HG03442 (cell line): ENCODE results near the gene HMG20A.

Experiments used
- ATAC-seq: cut with Tn5 transposase; IDR thresholded peaks from one replicate; pipeline ENCODE4 v1.9.1; 2021; ENCODE audit warnings: mild to moderate bottlenecking, moderate library complexity; ENCODE audit not compliant: unreplicated experiment

HMG20A gene

DNA sequence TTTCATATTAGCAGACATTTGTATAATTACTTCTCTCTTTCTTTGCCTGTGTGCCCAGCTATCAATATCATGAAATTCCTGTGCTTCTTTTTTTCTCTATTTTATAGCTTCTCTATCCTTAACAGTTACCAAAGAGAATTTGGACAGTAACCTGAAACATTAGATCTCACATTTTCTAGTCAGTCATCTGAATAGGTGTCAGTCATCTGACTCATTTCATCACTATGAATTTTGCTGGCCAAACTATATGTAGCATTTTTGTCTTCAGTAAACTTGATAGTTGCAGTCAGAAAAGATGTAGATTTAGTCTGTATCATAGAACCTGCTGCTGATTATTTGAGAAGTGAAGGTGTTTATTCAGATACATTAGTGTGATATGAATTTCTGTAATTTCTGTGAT lies 52.6 kb downstream of the HMG20A start:
- no peak for ATAC-seq

GRCh38 chr15:77474310-77474988 lies 53.8 kb downstream of the HMG20A start:
- no peak for ATAC-seq

DNA sequence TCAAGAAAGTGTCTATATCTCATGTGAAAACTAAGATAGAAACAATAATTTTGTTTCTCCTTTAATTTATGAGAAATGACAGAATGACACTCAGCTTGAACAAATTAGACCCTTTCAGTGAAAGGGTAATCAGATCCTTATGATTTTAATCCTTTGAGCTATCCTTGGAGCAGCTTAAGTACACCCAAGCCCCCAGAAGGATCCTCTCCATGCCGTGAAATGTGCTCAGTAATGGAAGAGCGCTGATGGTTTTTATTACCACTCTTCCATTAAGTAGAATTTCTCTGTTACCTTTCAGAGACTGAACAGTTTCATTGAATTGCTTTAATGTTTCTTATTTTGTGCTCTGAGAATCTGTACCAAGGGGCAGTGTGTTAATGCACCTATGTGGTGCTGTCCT lies 54.3 kb downstream of the HMG20A start:
- ATAC-seq, result no peak

DNA sequence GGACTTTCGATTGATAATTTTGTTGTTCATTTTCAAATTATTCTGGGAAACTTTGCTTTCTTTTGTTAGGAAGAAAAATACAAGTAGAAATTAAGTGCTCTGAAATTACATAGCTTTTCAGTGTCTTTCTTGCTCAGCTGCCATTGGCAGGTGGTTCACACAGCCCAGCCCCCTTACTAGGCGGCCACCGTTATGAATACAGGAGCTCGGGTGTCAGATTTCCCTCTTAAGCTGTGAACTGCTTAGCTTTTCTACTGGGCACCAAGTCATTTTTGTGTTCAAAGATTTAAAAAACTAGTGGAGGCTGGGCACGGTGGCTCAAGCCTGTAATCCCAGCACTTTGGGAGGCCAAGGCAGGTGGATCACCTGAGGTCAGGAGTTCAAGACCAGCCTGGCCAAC lies 55.2 kb downstream of the HMG20A start:
- no peak for ATAC-seq

GRCh38 chr15:77476995-77477394 lies 56.3 kb downstream of the HMG20A start:
- no peak for ATAC-seq

GRCh38 chr15:77478051-77478450 lies 57.4 kb downstream of the HMG20A start:
- no peak for ATAC-seq

DNA sequence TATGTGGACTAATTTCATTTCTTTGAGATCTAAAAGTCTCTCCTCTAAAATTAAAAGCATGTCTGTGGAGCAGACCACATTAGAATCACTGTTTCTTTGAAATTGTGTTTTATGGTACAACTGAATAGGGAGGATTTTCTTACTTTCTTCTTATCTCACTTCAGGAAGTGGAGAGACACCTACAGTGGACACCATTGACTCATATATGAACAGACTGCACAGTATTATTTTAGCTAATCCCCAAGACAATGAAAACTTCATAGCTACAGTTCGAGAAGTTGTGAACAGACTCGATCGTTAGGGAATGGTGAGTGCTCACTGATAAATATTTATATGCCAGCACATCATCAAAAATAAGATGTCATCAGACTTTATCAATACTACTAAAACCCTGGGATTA lies 58.3 kb downstream of the HMG20A start:
- ATAC-seq, result no peak

- no peak for ATAC-seq
Observed at GRCh38 chr15:77480859-77481633, 60.4 kb downstream of the HMG20A start.

DNA sequence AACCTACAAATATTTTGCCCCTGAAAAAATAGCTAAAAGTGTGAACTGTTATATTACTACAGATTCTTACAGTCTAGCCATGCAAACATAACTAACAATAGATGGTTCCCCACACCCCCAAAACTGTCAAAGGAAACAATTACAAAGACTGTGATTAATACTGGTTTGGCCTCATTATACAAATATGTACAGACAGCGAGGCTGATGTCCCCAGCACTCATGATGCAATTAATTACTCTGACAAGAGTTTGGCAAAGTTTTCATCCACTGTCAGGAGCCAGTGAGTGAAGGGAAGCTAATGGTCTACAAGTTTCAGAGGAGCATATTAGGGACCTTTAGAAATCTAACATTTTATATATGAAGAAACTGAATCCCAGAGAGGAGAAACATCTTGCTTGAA lies 61.0 kb downstream of the HMG20A start:
- ATAC-seq, result no peak

- no peak for ATAC-seq
Observed at GRCh38 chr15:77482570-77482969, 61.9 kb downstream of the HMG20A start.

- no peak for ATAC-seq
Observed at GRCh38 chr15:77483425-77484140, 62.9 kb downstream of the HMG20A start.

DNA sequence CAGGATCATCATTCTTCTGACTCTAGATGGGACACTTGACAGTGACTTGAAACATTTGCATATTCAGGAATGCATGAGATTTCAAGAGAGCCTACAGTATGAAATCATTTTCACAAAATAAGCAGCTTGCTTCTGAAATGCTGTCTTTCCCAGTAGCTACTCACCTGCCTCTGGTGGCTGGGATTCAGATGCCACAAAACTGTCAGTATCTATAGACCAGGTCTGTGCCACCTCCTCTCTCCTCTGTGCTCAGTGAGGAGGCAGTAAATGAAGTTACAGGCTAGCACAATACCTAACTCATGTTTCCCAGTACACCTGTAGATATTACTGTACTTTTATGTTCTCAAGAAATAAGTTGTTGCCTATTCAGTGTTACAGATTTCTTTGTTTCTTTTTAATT lies 64.3 kb downstream of the HMG20A start:
- no peak for ATAC-seq

DNA sequence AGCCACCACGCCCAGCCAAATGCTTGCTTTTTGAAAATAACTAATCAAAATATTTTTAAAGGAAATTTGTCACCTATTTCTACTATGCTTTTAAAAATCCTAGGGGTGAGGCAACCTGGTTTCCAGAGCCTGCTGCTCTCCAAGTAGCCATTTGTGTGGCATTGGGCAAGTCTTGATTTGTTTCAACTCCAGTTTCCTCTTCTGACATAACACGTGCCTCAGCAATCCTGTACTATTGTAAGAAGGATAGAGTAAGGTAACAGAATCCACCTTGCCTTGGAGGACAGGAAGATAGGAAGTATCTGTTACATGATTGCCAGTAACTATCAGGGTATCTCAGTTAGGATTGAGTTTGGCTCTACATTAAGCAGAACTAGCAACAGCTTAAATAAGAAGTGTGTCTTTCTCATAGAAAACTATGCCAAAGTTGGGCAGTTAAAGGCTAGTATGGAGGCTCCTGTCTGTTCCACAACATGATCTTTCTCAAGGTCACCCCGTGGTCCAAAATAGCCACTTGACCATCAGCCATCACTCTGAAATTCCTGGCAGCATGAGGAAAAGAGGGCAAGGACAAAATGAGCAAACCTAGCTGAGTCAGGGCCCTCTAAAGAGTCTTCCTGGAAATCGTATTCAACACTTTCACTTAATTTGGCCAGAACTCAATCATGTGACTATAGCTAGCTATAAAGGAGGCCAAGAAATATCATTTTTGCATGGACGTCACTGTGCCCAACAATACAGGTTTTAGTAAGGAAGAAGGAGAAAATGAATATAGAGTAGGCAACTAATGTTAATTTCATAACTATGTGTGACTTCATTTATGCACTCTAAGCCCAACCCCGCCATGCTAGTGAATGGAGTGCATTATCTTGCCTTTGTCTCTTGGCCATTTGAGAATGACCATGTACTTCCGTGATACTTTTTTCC lies 66.1 kb downstream of the HMG20A start:
- ATAC-seq, result no peak

GRCh38 chr15:77487469-77487842 lies 66.8 kb downstream of the HMG20A start:
- no peak for ATAC-seq

- ATAC-seq, result no peak
Observed at GRCh38 chr15:77487888-77488287, 67.2 kb downstream of the HMG20A start.

DNA sequence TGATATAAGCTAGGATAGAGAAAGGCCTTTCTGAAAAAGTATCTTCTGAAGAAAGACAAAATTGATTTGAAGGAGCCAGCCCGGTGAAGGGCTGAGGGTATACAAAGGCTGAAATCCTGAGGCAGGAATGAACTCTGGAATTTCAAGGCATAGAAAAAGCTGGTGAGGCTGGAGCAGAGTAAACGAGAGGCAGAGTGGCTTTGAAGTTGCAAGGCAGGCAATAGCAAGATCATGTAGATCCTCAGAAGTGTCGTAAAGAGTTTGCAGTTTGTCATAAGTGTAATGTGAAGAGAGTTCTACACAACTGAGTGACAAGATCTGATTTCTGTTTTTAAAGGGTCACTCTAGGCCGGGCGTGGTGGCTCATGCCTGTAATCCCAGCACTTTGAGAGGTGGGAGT lies 69.0 kb downstream of the HMG20A start:
- no peak for ATAC-seq

- no peak for ATAC-seq
Observed at GRCh38 chr15:77493324-77493907, 72.7 kb downstream of the HMG20A start.

- ATAC-seq, result no peak
Observed at GRCh38 chr15:77494073-77494867, 73.6 kb downstream of the HMG20A start.

DNA sequence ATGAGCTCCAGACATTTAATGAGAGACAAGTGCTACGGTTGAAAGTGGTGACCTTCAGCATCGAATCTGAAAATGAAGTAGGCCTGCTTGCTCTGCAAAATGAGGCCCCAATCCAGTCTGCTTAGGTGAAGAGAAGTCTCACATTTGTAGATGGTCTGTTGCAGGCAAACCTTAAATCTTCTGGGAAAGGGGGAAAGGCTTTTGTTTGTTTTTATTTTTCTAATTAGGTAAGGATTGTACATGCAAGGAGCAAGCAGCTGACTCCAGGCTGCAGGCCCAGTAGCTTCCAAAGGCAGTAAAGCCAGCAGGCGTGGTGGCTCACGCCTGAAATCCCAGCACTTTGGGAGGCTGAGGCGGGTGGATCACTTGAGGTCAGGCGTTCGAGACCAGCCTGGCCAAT lies 74.3 kb downstream of the HMG20A start:
- no peak for ATAC-seq
